Immature natural killer cell (primary cell): Measurements from ENCODE around the gene PRKG1. TPM values are rescaled to one million over a fixed set of nuclear protein-coding genes. Genes with fewer than 3 reads are reported as not detected.

Experiments
- DNase-seq, 3 donors: peaks; one replicate each; pipeline ENCODE4 v3.0.0; 2022; ENCODE audit warnings: mixed read lengths in 1 of 3
- H3K27ac Mint-ChIP-seq, 6 donors: one replicate each; pipeline ENCODE4 v1.8.0; 2020; ENCODE audit warnings: mixed read lengths in 6 of 6, mild to moderate bottlenecking in 5 of 6, inconsistent platforms in 4 of 6, moderate library complexity in 3 of 6
- H3K27me3 Mint-ChIP-seq, 3 donors: one replicate each; pipeline ENCODE4 v1.8.0; 2020 to 2021; ENCODE audit warnings: low read depth in 3 of 3, mild to moderate bottlenecking in 3 of 3, mixed read lengths in 3 of 3, moderate library complexity in 3 of 3, inconsistent platforms in 1 of 3
- H3K36me3 Mint-ChIP-seq, 3 donors: one replicate each; pipeline ENCODE4 v1.8.0; 2020; ENCODE audit warnings: mixed read lengths in 3 of 3, inconsistent platforms in 2 of 3, mild to moderate bottlenecking in 2 of 3
- H3K4me1 Mint-ChIP-seq, 2 donors: one replicate each; pipeline ENCODE4 v1.8.0; 2020; ENCODE audit warnings: inconsistent platforms in 2 of 2, mild to moderate bottlenecking in 2 of 2, mixed read lengths in 2 of 2, moderate library complexity in 1 of 2
- H3K4me3 Mint-ChIP-seq, 5 donors: one replicate each; pipeline ENCODE4 v1.8.0; 2020; ENCODE audit warnings: mild to moderate bottlenecking in 5 of 5, mixed read lengths in 5 of 5, inconsistent platforms in 3 of 5, moderate library complexity in 3 of 5
- H3K9me3 Mint-ChIP-seq, 6 donors: one replicate each; pipeline ENCODE4 v1.8.0; 2020; ENCODE audit warnings: mild to moderate bottlenecking in 6 of 6, mixed read lengths in 6 of 6, inconsistent platforms in 4 of 6, moderate library complexity in 3 of 6
- polyA plus RNA-seq, 3 donors: library from polyadenylated mRNA; unstranded; fragments of 300-500 nt; fragmentation: Illumina TruSeq; gene quantifications; one replicate each; pipeline ENCODE4 v1.2.3, GENCODE V29; 2021

PRKG1 gene
- polyA plus RNA-seq, 3 donors from 2014 or later, result 0.46 TPM; not detected in 2

DNA sequence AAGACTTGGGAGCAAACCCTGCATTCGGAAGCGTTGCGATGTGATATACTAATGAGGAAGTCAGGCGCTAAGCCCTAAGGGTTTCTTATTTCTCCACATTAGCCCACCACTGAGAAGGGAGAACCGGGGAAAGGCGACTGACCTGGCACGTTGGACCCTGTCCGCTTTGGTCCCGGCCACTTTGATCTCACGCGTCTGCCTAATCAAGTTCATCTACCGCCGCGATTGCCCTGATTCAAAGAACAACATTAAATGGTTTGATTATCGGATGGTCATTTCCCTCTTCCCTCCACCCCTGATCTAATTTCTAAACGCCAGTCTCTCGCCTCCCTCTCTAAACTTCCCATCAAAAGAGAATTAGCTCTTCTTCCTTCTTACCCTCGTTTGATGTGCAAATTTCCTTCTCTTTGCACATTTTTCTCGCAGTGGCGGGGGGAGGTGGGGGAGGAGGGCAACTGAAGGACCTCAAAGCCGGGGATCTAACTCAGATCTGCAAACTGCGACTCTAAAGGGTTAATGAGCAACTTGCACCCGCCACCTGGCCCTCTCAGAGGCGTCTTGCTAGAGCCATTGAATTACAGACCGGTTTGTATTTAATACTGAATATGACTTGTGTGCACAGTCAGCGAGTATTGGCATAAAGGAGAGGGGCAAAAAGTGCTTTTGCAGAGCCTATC is 1239.1 kb downstream of the PRKG1 start:
- peaks cover 22 to 30% of the 10 kb centered on the region in 2 donors for H3K4me1 Mint-ChIP-seq
- no peak for DNase-seq
- H3K27ac Mint-ChIP-seq, result no peak overlapping the region
- peaks cover 11 to 22% (median 13%) of the 10 kb centered on the region in 3 donors for H3K27me3 Mint-ChIP-seq
- peaks cover 0 to 3% (median 0%) of the 10 kb centered on the region in 3 donors for H3K36me3 Mint-ChIP-seq
- peak overlapping the region; percentile 22 to 73 (median 53) for H3K4me3 Mint-ChIP-seq
- peaks cover 0 to 11% (median 1%) of the 10 kb centered on the region in 6 donors for H3K9me3 Mint-ChIP-seq

DNA sequence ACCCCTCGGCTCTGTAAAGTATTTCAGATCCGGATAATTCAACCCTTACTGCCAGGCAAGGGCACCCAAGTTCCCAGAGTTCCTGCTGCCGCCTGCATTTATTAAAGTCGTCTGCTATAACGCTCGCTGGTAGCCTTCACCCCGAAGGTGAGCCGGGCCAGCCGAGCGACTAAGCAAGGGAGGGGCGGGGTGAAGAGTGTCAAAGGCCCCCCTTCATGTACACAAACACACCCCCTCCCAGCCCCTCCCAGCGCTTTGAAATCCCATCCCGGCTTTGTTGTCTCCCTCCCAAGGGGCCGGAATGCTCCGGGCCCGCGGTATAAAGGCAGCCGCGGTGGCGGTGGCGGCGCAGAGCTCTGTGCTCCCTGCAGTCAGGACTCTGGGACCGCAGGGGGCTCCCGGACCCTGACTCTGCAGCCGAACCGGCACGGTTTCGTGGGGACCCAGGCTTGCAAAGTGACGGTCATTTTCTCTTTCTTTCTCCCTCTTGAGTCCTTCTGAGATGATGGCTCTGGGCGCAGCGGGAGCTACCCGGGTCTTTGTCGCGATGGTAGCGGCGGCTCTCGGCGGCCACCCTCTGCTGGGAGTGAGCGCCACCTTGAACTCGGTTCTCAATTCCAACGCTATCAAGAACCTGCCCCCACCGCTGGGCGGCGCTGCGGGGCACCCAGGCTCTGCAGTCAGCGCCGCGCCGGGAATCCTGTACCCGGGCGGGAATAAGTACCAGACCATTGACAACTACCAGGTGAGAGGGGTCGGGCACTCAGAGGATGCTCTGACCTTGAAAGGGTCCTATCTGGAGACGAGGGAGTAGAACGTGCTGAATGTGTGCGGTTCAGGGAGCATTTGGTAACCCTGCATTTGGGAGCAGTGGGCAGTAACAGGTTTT is 1239.9 kb downstream of the PRKG1 start, which contains the start of gene DKK1:
Gene DKK1 (plus strand): TSS at position 349 of the 889 bp plus-strand sequence. CDS start 154 bp downstream, at position 503.
- H3K4me1 Mint-ChIP-seq, result peaks cover 16 to 22% of the 10 kb centered on the region in 2 donors
- H3K4me3 Mint-ChIP-seq, result peak within 1 kb of the TSS; percentile 22 to 73 (median 65)
- peaks cover 0 to 3% (median 0%) of the 10 kb centered on the region in 3 donors for H3K36me3 Mint-ChIP-seq
- H3K27ac Mint-ChIP-seq, result no peak within 1 kb of the TSS
- H3K27me3 Mint-ChIP-seq, result peaks cover 7 to 20% (median 12%) of the 10 kb centered on the region in 3 donors
- H3K9me3 Mint-ChIP-seq, result peaks cover 0 to 11% (median 1%) of the 10 kb centered on the region in 6 donors
- peak; percentile 4 to 34 (median 6) for DNase-seq

DNA sequence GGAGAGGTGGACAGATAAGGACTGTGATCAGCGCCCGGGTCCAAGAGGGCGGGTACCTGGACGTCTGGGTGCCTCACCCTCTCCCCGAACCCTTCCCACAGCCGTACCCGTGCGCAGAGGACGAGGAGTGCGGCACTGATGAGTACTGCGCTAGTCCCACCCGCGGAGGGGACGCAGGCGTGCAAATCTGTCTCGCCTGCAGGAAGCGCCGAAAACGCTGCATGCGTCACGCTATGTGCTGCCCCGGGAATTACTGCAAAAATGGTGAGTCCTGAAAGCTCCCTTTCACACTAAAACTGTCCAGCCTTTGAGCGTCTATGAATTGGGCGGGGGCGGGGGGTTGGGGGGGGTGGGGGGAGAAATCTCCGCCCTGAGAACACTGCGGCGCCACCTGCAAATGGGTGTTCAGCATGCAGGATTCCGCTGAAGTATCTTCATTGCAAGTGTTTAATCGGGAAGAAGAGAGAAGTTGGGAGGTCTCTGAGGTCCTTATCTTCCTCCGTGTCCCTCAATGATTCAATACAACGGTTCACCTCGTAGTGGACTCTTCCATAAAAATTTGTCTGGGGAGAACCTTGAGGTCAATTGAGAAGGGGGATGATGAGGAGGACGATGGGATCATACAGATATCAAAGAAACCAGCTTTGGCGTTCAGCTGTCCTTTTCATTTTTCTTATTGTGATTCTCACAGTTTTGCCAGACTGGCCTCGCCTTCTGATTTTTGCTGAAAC is 1240.7 kb downstream of the PRKG1 start:
- H3K27ac Mint-ChIP-seq, result no peak overlapping the region
- H3K4me1 Mint-ChIP-seq, result peaks cover 16 to 21% of the 10 kb centered on the region in 2 donors
- peaks cover 0 to 11% (median 1%) of the 10 kb centered on the region in 6 donors for H3K9me3 Mint-ChIP-seq
- DNase-seq, result no peak
- H3K4me3 Mint-ChIP-seq, result peak overlapping the region; percentile 22 to 73 (median 65)
- H3K27me3 Mint-ChIP-seq, result peaks cover 5 to 15% (median 12%) of the 10 kb centered on the region in 3 donors
- H3K36me3 Mint-ChIP-seq, result peaks cover 0 to 3% (median 0%) of the 10 kb centered on the region in 3 donors

DNA sequence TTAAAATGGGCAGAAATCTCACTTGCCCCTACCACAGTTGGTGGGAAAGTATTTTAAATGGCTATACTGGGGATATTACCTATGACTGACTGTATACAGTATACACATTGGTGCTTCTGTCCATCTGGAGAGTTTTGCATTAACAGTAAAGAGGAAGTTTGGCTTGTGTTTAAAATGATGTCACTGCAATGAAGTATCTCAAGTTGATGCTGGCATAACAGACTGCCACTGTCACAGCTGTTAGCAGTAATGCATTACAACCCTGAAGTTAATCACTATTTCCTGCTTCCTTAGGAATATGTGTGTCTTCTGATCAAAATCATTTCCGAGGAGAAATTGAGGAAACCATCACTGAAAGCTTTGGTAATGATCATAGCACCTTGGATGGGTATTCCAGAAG is 1241.7 kb downstream of the PRKG1 start:
- Mint-ChIP-seq H3K27ac (no peak overlapping the region), H3K36me3 (no peaks in the 10 kb centered on the region), H3K9me3 (peaks cover 0 to 11% (median 1%) of the 10 kb centered on the region in 6 donors), H3K27me3 (peaks cover 5 to 13% (median 12%) of the 10 kb centered on the region in 3 donors), H3K4me3 (no peak overlapping the region), H3K4me1 (peaks cover 16 to 21% of the 10 kb centered on the region in 2 donors)
- no peak for DNase-seq

DNA sequence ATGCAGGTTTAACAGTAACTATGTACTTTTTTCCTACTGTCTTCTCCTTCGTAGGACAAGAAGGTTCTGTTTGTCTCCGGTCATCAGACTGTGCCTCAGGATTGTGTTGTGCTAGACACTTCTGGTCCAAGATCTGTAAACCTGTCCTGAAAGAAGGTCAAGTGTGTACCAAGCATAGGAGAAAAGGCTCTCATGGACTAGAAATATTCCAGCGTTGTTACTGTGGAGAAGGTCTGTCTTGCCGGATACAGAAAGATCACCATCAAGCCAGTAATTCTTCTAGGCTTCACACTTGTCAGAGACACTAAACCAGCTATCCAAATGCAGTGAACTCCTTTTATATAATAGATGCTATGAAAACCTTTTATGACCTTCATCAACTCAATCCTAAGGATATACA is 1242.2 kb downstream of the PRKG1 start:
- no peak for DNase-seq
- no peak overlapping the region for H3K27ac Mint-ChIP-seq
- peaks cover 16 to 21% of the 10 kb centered on the region in 2 donors for H3K4me1 Mint-ChIP-seq
- no peaks in the 10 kb centered on the region for H3K36me3 Mint-ChIP-seq
- H3K9me3 Mint-ChIP-seq, result peaks cover 0 to 11% (median 1%) of the 10 kb centered on the region in 6 donors
- no peak overlapping the region for H3K4me3 Mint-ChIP-seq
- peaks cover 5 to 13% (median 12%) of the 10 kb centered on the region in 3 donors for H3K27me3 Mint-ChIP-seq

DNA sequence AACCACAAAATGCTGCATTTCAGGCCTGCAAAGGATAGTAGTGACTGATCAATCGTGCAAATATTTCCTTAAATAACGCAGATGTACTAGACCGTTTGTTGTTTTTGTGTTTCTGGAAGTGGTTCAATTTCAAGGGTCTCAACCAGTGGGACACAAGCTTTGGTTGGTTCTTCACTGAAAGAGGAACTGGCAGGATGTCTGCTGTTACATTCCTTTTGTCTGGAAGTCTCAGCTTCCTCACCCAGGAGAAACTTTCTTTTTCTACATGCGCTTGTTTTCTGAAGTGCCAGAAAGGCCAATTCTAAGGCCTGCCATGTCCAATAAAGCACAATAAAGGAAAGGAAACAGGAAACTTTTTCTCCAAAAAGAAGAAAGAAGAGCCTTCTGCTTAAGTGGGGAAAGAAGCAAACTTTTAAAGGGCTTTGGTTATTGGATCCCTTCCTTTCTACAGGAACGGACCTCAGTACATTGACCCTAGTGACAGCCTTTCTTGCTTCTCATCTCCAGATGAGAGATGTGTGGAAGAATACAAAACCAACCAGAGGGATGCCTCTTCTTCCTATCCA is 1243.9 kb downstream of the PRKG1 start:
- peaks cover 0 to 8% (median 0%) of the 10 kb centered on the region in 6 donors for H3K9me3 Mint-ChIP-seq
- H3K27ac Mint-ChIP-seq, result no peak overlapping the region
- no peak overlapping the region for H3K4me3 Mint-ChIP-seq
- DNase-seq, result no peak
- H3K4me1 Mint-ChIP-seq, result peaks cover 13 to 16% of the 10 kb centered on the region in 2 donors
- H3K36me3 Mint-ChIP-seq, result no peaks in the 10 kb centered on the region
- H3K27me3 Mint-ChIP-seq, result peaks cover 3 to 13% (median 8%) of the 10 kb centered on the region in 3 donors

DNA sequence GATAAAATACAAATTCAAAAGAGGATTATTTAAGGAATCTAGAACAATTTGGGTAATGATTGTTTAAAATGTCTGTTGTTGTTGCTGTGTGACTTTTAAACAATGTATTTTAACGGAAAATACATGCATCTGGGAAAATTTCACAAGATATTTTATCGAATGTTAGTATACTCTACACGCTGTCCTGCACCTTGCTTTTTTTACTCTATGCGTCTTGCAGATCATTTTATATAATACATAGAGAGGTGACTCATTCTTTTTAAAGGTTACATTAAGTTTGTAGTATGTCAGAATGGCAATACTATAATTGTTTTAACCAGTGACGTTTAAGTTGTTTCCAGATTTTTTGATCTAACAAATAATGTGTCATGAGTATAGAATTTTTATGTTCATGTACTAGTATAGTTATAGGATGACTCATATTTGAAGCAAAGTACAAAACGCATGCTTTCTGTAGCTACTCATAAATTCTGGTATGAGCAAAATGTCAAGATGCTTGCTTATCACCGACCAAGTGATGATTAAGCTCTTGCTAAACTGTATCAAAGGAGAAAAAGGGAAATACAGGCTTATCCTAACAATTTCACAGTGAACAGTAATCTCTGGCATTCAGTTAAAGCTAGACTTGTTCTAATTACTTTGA is 1244.7 kb downstream of the PRKG1 start:
- Mint-ChIP-seq H3K4me3 (no peak overlapping the region), H3K4me1 (peaks cover 7 to 10% of the 10 kb centered on the region in 2 donors), H3K36me3 (no peaks in the 10 kb centered on the region), H3K27ac (no peak overlapping the region), H3K27me3 (peaks cover 0 to 8% (median 7%) of the 10 kb centered on the region in 3 donors), H3K9me3 (peaks cover 0 to 9% (median 0%) of the 10 kb centered on the region in 6 donors)
- DNase-seq, result no peak

DNA sequence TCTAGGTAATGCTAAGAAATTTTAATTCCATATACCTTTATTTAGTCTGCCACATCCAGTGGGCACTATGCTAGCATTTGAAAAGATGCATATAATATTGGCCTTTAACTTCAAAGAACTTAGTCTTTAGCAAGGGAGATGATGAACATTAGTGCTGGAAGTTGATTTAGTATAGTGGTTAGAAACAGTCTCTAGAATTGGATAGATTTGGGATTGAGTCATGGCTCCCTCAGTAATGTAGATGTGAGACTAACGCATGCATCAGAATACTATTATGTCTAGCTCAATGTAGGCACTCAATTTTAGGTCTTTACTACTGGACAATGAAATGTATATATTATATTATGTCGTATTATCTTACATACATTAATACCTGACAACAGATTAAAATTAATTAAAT is 1245.6 kb downstream of the PRKG1 start:
- no peak overlapping the region for H3K27ac Mint-ChIP-seq
- H3K27me3 Mint-ChIP-seq, result peaks cover 0 to 3% (median 2%) of the 10 kb centered on the region in 3 donors
- H3K4me1 Mint-ChIP-seq, result peaks cover 0 to under 1% of the 10 kb centered on the region in 2 donors
- peaks cover 0 to 9% (median 0%) of the 10 kb centered on the region in 6 donors for H3K9me3 Mint-ChIP-seq
- H3K4me3 Mint-ChIP-seq, result no peak overlapping the region
- no peaks in the 10 kb centered on the region for H3K36me3 Mint-ChIP-seq
- no peak for DNase-seq

DNA sequence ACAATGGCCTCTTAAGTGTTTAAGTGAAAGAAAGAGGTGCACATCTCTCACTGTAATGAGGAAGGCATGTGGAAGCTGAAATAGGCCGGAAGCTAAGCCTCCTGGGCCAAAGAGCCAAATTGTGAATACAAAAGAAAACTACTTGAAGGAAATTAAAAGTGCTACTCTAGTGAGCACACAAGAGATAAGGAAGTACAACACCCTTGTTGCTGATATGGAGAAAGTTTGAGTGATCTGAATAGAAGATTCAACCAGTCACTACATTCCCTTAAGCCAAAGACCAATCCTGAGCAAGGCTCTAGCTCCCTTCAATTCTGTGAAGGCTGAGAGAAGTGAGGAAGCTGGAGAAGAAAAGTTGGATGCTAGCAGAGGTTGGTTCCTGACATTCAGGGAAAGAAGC is 1248.0 kb downstream of the PRKG1 start:
- Mint-ChIP-seq H3K27ac (no peak overlapping the region), H3K9me3 (peaks cover 0 to 6% (median 0%) of the 10 kb centered on the region in 6 donors), H3K4me3 (no peak overlapping the region), H3K36me3 (no peaks in the 10 kb centered on the region), H3K4me1 (no peaks in the 10 kb centered on the region), H3K27me3 (peaks cover 2 to 3% (median 2%) of the 10 kb centered on the region in 3 donors)
- no peak for DNase-seq

DNA sequence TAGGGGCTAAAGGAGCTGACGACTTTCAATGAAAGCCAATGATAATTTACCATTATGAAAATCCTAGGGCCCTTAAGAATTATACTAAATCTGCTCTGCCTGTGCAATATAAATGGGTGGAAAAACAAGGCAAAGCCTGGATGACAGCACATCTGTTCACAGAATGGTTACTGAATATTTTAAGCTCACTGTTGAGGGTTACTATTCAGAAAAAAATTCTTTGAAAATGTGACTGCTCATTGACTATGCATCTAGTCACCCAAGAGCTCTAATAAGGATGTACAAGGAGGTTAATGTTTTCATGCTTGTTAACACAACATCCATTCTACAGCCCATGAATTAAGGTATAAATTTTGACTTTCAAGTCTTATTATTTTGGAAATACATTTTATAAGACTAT is 1248.6 kb downstream of the PRKG1 start:
- Mint-ChIP-seq H3K36me3 (no peaks in the 10 kb centered on the region), H3K4me3 (no peak overlapping the region), H3K27me3 (peaks cover 2 to 3% (median 2%) of the 10 kb centered on the region in 3 donors)

DNA sequence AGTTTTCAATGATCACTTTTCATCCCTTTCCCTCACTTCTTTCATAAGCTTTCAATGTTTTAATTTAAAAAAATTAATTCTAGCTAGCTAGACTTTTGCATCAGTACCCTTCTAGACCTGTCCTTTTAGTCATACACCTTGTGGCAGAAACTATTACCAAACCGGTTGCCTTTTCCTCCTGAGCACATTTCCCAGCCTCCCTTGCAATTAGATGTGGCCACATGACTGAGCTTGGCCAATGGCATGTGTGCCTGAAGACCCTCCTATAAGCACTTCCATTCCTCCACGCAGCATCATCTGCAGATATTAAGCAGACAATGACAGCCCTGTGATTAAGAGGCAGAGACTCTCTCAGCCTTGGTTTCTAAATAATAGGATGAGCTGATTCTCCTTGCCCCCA is 1252.1 kb downstream of the PRKG1 start:
- peaks cover 0 to 3% (median 2%) of the 10 kb centered on the region in 3 donors for H3K27me3 Mint-ChIP-seq
- no peaks in the 10 kb centered on the region for H3K4me1 Mint-ChIP-seq
- H3K27ac Mint-ChIP-seq, result no peak overlapping the region
- peaks cover 0 to 4% (median 0%) of the 10 kb centered on the region in 6 donors for H3K9me3 Mint-ChIP-seq
- no peak overlapping the region for H3K4me3 Mint-ChIP-seq
- no peaks in the 10 kb centered on the region for H3K36me3 Mint-ChIP-seq
- no peak for DNase-seq

More for the DNA sequence above, 1248.6 kb downstream of the PRKG1 start:
- peaks cover 0 to 4% (median 0%) of the 10 kb centered on the region in 6 donors for H3K9me3 Mint-ChIP-seq
- H3K4me1 Mint-ChIP-seq, result no peaks in the 10 kb centered on the region
- H3K27ac Mint-ChIP-seq, result no peak overlapping the region
- DNase-seq, result no peak

DNA sequence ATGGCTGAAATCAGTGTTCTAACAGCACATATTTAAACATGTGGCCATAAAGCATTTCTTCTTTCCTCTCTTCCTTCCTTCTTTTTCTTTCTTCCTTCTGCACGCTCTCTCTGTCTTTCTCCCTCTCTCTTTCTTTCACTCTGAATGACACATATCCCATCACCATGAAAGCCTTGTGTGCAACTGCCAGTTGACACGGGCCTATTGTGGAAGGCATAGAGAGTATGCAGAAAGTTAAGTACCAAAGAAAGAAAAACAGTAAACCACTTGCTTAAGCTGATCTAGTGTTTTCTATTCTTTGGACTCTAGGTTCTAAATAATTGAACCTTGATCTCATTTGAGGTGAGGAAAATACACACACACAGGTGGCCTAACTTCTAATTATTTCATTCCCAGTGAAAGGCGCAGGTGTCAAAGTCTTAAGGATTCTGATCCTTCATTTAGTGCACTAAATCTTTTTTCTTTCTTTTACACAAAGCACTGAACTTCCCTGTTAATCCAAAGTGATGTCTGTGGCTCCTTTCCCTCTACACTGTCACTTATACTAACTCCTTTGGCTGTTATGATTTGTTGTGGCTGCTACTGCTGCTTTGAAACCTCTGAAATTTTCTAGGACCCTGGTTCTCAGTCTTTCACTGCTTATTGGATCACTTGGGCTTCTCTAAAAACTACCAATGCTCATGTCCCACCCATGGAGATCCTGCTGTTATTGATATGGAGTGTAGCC is 1257.5 kb downstream of the PRKG1 start:
- H3K36me3 Mint-ChIP-seq, result no peaks in the 10 kb centered on the region
- no peak for DNase-seq
- peaks cover 0 to 2% (median 1%) of the 10 kb centered on the region in 3 donors for H3K27me3 Mint-ChIP-seq
- no peaks in the 10 kb centered on the region for H3K4me1 Mint-ChIP-seq
- no peak overlapping the region for H3K4me3 Mint-ChIP-seq
- no peak overlapping the region for H3K27ac Mint-ChIP-seq
- peaks cover 0 to 2% (median 0%) of the 10 kb centered on the region in 6 donors for H3K9me3 Mint-ChIP-seq
